ENCODE results near the gene PPM1E. TPM values are rescaled to one million over a fixed set of nuclear protein-coding genes. Genes with fewer than 3 reads are reported as not detected.
"Not testable (repeated sequence)": the region's sequence is repeated elsewhere in the genome, so short reads cannot be mapped to it uniquely, and the experiment has no call there.

PPM1E gene
- total and polyA plus RNA-seq, 2 experiments from 2014 or later, result 0.42 to 0.77 TPM

- Histone ChIP-seq H4K20me1 (ENCODE audit: insufficient read depth, poor library complexity, severe bottlenecking) (no peaks in the 10 kb centered on the region), H3K79me2 (no peaks in the 10 kb centered on the region), H3K9me2 (replicated peaks; ENCODE audit: insufficient read depth) (no peaks in the 10 kb centered on the region), H3K36me3 (replicated peaks; ENCODE audit: insufficient read depth, low read depth) (no peaks in the 10 kb centered on the region), H3K27ac (no peak overlapping the region), H3K4me1 (ENCODE audit: insufficient read depth) (no peaks in the 10 kb centered on the region), H3K9me3 (ENCODE audit: low read depth) (peaks cover 11% of the 10 kb centered on the region), H3K4me3 (no peak overlapping the region), H3K4me2 (no peak overlapping the region), H3K27me3 (no peaks in the 10 kb centered on the region), H2AFZ (no peak overlapping the region)
- TF ChIP-seq EZH2 (IDR thresholded peaks at IDR 0.05; ENCODE audit: borderline replicate concordance), result no peak
- no peak for TF ChIP-seq CTCF (IDR thresholded peaks at IDR 0.05; ENCODE audit: poor library complexity)
- TF ChIP-seq EZH2phosphoT487 (IDR thresholded peaks at IDR 0.05; ENCODE audit: low read depth, severe bottlenecking, unreplicated experiment), result no peak
- 92% methylated on average over 3 of the region's 3 CpGs for WGBS (ENCODE audit: low lambda C conversion rate, missing lambda C conversion rate)
- DNase-seq (ENCODE audit: low spot score), result no peak
Measured at GRCh38 chr17:58947411-58947810, 191.8 kb downstream of the PPM1E start.

GRCh38 chr17:58947824-58948223 lies 192.2 kb downstream of the PPM1E start:
- no peaks in the 10 kb centered on the region for H3K27me3 ChIP-seq
- peaks cover 11% of the 10 kb centered on the region for H3K9me3 ChIP-seq (ENCODE audit: low read depth)
- no peak overlapping the region for H3K27ac ChIP-seq
- no peak for TF ChIP-seq EZH2phosphoT487 (IDR thresholded peaks at IDR 0.05; ENCODE audit: low read depth, severe bottlenecking, unreplicated experiment)
- no peak for TF ChIP-seq EZH2 (IDR thresholded peaks at IDR 0.05; ENCODE audit: borderline replicate concordance)
- TF ChIP-seq CTCF (IDR thresholded peaks at IDR 0.05; ENCODE audit: poor library complexity), result no peak
- H3K9me2 ChIP-seq (replicated peaks; ENCODE audit: insufficient read depth), result no peaks in the 10 kb centered on the region
- no peaks in the 10 kb centered on the region for H3K79me2 ChIP-seq
- H3K4me3 ChIP-seq, result no peak overlapping the region
- H4K20me1 ChIP-seq (ENCODE audit: insufficient read depth, poor library complexity, severe bottlenecking), result no peaks in the 10 kb centered on the region
- no peak for DNase-seq (ENCODE audit: low spot score)
- no peak overlapping the region for H2AFZ ChIP-seq
- no peaks in the 10 kb centered on the region for H3K36me3 ChIP-seq (replicated peaks; ENCODE audit: insufficient read depth, low read depth)
- H3K4me1 ChIP-seq (ENCODE audit: insufficient read depth), result no peaks in the 10 kb centered on the region
- 97% methylated on average over 3 of the region's 3 CpGs for WGBS (ENCODE audit: low lambda C conversion rate, missing lambda C conversion rate)
- H3K4me2 ChIP-seq, result no peak overlapping the region

- H3K27ac ChIP-seq; H3K4me3 ChIP-seq; DNase-seq (ENCODE audit: low spot score); H3K4me2 ChIP-seq; H3K9me2 ChIP-seq (replicated peaks; ENCODE audit: insufficient read depth); H3K79me2 ChIP-seq; H3K36me3 ChIP-seq (replicated peaks; ENCODE audit: insufficient read depth, low read depth); H2AFZ ChIP-seq; H3K27me3 ChIP-seq; H3K4me1 ChIP-seq (ENCODE audit: insufficient read depth); H4K20me1 ChIP-seq (ENCODE audit: insufficient read depth, poor library complexity, severe bottlenecking): not testable (repeated sequence)
- 82% methylated on average over 2 of the region's 2 CpGs for WGBS (ENCODE audit: low lambda C conversion rate, missing lambda C conversion rate)
- H3K9me3 ChIP-seq (ENCODE audit: low read depth), result peaks cover 11% of the 10 kb centered on the region
Measured at GRCh38 chr17:58954358-58954757, 198.7 kb downstream of the PPM1E start.

- H2AFZ ChIP-seq, result no peak overlapping the region
Measured at GRCh38 chr17:58956997-58957724, 201.5 kb downstream of the PPM1E start.

GRCh38 chr17:58957725-58958073 lies 202.0 kb downstream of the PPM1E start:
- H2AFZ ChIP-seq; H3K4me2 ChIP-seq; H3K79me2 ChIP-seq; DNase-seq (ENCODE audit: low spot score); H3K27ac ChIP-seq; H3K27me3 ChIP-seq; H3K36me3 ChIP-seq (replicated peaks; ENCODE audit: insufficient read depth, low read depth); H3K9me2 ChIP-seq (replicated peaks; ENCODE audit: insufficient read depth); H4K20me1 ChIP-seq (ENCODE audit: insufficient read depth, poor library complexity, severe bottlenecking); H3K4me1 ChIP-seq (ENCODE audit: insufficient read depth); H3K4me3 ChIP-seq; H3K9me3 ChIP-seq (ENCODE audit: low read depth): not testable (repeated sequence)
- 93% methylated on average over 1 of the region's 1 CpG for WGBS (ENCODE audit: low lambda C conversion rate, missing lambda C conversion rate)

More at GRCh38 chr17:58956997-58957724, 201.5 kb downstream of the PPM1E start:
- no peaks in the 10 kb centered on the region for H3K9me3 ChIP-seq (ENCODE audit: low read depth)
- H3K36me3 ChIP-seq (replicated peaks; ENCODE audit: insufficient read depth, low read depth), result no peaks in the 10 kb centered on the region
- no peaks in the 10 kb centered on the region for H4K20me1 ChIP-seq (ENCODE audit: insufficient read depth, poor library complexity, severe bottlenecking)
- no peaks in the 10 kb centered on the region for H3K9me2 ChIP-seq (replicated peaks; ENCODE audit: insufficient read depth)
- H3K27me3 ChIP-seq, result no peaks in the 10 kb centered on the region
- no peak for DNase-seq (ENCODE audit: low spot score)
- H3K4me3 ChIP-seq, result no peak overlapping the region
- no peaks in the 10 kb centered on the region for H3K79me2 ChIP-seq
- H3K4me1 ChIP-seq (ENCODE audit: insufficient read depth), result no peaks in the 10 kb centered on the region
- no peak overlapping the region for H3K27ac ChIP-seq
- no peak for TF ChIP-seq EZH2 (IDR thresholded peaks at IDR 0.05; ENCODE audit: borderline replicate concordance)
- TF ChIP-seq EZH2phosphoT487 (IDR thresholded peaks at IDR 0.05; ENCODE audit: low read depth, severe bottlenecking, unreplicated experiment), result no peak
- no peak for TF ChIP-seq CTCF (IDR thresholded peaks at IDR 0.05; ENCODE audit: poor library complexity)
- H3K4me2 ChIP-seq, result no peak overlapping the region
- 73% methylated on average over 2 of the region's 2 CpGs for WGBS (ENCODE audit: low lambda C conversion rate, missing lambda C conversion rate)
